Measurements from ENCODE around the gene OGDH. TPM values are rescaled to one million over a fixed set of nuclear protein-coding genes. Genes with fewer than 3 reads are reported as not detected.

OGDH gene
- polyA plus RNA-seq, 3 donors: 41.0 to 74.1 (median 49.9) TPM

DNA sequence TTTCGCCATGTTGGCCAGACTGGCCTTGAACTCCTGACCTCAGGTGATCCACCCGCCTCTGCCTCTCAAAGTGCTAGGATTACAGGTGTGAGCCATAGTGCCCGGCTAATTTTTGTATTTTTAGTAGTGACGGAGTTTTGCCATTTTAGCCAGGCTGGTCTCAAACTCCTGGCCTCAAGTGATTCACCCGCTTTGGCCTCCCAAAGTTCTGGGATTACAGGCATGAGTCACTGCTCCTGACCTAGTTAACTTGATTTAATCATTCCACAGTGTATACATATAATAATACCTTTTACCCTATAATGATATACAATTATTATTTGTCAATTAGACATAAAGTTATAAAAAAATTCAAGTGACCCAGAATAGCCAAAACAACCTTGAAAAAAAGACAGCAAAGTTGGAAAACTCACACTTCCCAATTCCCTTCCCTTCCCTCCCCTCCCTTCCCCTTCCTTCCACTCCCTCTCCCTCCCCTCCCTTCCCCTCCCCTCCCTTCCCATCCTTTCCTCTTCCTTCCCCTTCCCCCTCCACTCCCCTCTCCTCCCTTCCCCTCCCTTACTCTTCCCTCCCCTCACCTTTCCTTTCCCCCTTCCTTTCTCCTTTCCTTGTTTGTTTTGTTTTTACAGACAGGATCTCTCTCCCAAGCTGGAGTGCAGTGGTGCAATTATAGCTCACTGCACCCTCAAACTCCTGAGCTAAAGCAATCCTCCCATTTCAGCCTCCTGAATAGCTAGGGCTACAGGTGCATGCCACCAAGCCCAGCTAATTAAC, 127.5 kb downstream of the OGDH start:
- Histone ChIP-seq H3K27me3 (ENCODE audit: control insufficient read depth in 2 of 2, insufficient read depth in 2 of 2, low read length in 2 of 2) (no peaks in the 10 kb centered on the region), H3K9me3 (replicated peaks in 1 of 2; ENCODE audit: control insufficient read depth in 1 of 2, insufficient read depth in 1 of 2, low read length in 2 of 2) (no peaks in the 10 kb centered on the region), H3K4me3 (replicated peaks in 1 of 3; ENCODE audit: low read depth in 2 of 3, low read length in 3 of 3) (no peak overlapping the region), H3K27ac (ENCODE audit: low read depth in 1 of 2, low read length in 2 of 2) (no peak overlapping the region), H3K4me2 (replicated peaks; ENCODE audit: extremely low read depth, low read length, poor library complexity, severe bottlenecking) (no peak overlapping the region), H3K9ac (ENCODE audit: insufficient read depth, low read length, poor library complexity, severe bottlenecking) (no peak overlapping the region), H3K79me2 (ENCODE audit: insufficient read depth, low read length) (no peaks in the 10 kb centered on the region), H3K36me3 (replicated peaks in 1 of 2; ENCODE audit: control insufficient read depth in 1 of 2, insufficient read depth in 2 of 2, low read length in 2 of 2) (no peaks in the 10 kb centered on the region), H2AFZ (ENCODE audit: insufficient read depth, low read depth, low read length, poor library complexity, severe bottlenecking) (no peak overlapping the region), H3K4me1 (ENCODE audit: control insufficient read depth in 1 of 2, insufficient read depth in 2 of 2, low read length in 2 of 2) (peaks cover 4 to 13% of the 10 kb centered on the region in 2 donors), H4K20me1 (ENCODE audit: insufficient read depth, low read length) (no peaks in the 10 kb centered on the region)
- intact Hi-C loops (cut with micrococcal nuclease): no loop called here
- DNase-seq: peak in 1 of 3 donors; percentile 37
- peaks cover 0 to 1% (median 0%) of the 10 kb centered on the region in 3 donors for H3K27me3 Mint-ChIP-seq (ENCODE audit: low read depth in 3 of 3)
- TF ChIP-seq, protein P1, sequence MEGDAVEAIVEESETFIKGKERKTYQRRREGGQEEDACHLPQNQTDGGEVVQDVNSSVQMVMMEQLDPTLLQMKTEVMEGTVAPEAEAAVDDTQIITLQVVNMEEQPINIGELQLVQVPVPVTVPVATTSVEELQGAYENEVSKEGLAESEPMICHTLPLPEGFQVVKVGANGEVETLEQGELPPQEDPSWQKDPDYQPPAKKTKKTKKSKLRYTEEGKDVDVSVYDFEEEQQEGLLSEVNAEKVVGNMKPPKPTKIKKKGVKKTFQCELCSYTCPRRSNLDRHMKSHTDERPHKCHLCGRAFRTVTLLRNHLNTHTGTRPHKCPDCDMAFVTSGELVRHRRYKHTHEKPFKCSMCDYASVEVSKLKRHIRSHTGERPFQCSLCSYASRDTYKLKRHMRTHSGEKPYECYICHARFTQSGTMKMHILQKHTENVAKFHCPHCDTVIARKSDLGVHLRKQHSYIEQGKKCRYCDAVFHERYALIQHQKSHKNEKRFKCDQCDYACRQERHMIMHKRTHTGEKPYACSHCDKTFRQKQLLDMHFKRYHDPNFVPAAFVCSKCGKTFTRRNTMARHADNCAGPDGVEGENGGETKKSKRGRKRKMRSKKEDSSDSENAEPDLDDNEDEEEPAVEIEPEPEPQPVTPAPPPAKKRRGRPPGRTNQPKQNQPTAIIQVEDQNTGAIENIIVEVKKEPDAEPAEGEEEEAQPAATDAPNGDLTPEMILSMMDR (IDR thresholded peaks at IDR 0.05): no peak
- no peaks in the 10 kb centered on the region for H3K9me3 Mint-ChIP-seq
- H3K4me3 Mint-ChIP-seq: no peak overlapping the region
- H3K4me1 Mint-ChIP-seq: peaks cover 14% of the 10 kb centered on the region
- 92% methylated on average over 2 of the region's 5 CpGs for WGBS (ENCODE audit: insufficient coverage)
- peak overlapping the region in 6 of 7 donors; percentile 21 to 96 (median 86) for H3K27ac Mint-ChIP-seq
- H3K36me3 Mint-ChIP-seq: no peaks in the 10 kb centered on the region

DNA sequence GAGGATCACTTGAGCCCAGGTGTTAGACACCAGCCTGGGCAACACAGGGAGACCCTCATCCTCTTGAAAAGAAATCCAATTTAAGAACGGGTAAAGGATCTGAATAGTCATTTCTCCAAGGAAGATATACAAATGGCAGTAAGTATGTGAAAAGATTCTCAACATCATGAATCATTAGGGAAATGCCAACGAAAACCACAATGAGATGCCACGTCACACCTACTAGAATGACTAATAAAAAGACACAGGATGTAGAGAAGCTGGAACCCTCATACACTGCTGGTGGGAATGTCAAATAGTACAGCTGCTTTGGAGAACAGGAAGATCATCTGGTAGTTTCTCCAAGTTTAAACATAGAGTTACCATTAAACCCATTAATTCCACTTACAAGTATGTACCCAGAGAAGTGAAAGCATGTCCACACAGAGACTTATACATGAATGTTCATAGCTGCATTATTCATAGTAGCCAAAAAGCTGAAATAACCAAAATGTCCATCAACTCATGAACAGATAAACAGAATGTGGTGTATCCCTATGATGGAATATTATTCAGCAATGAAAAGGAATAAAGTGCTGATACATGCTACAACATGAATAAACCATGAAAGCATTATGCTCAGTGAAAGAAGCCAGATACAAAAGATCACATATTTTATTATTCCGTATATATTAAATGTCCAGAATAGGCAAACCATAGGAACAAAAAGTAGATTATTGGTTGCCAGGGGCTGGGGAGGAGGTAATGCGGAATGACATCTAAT, 129.2 kb downstream of the OGDH start:
- H3K4me1 ChIP-seq (ENCODE audit: control insufficient read depth in 1 of 2, insufficient read depth in 2 of 2, low read length in 2 of 2): peaks cover 4 to 13% of the 10 kb centered on the region in 2 donors
- peak; percentile 84 to 95 (median 92) for DNase-seq
- peak overlapping the region; percentile 11 for H3K9ac ChIP-seq (ENCODE audit: insufficient read depth, low read length, poor library complexity, severe bottlenecking)
- no peaks in the 10 kb centered on the region for H3K27me3 ChIP-seq (ENCODE audit: control insufficient read depth in 2 of 2, insufficient read depth in 2 of 2, low read length in 2 of 2)
- Mint-ChIP-seq H3K27ac (peak overlapping the region; percentile 81 to 96 (median 90)), H3K36me3 (no peaks in the 10 kb centered on the region), H3K27me3 (ENCODE audit: low read depth in 3 of 3) (peaks cover 0 to 1% (median 0%) of the 10 kb centered on the region in 3 donors), H3K4me3 (peak overlapping the region in 1 of 2 donors; percentile 24), H3K9me3 (no peaks in the 10 kb centered on the region), H3K4me1 (peaks cover 14% of the 10 kb centered on the region)
- H3K9me3 ChIP-seq (replicated peaks in 1 of 2; ENCODE audit: control insufficient read depth in 1 of 2, insufficient read depth in 1 of 2, low read length in 2 of 2): no peaks in the 10 kb centered on the region
- H3K4me2 ChIP-seq (replicated peaks; ENCODE audit: extremely low read depth, low read length, poor library complexity, severe bottlenecking): peak overlapping the region; percentile 3
- H3K4me3 ChIP-seq (replicated peaks in 1 of 3; ENCODE audit: low read depth in 2 of 3, low read length in 3 of 3): peak overlapping the region in 1 of 3 experiments; percentile 7
- TF ChIP-seq, protein P1 (IDR thresholded peaks at IDR 0.05): no peak
- H3K79me2 ChIP-seq (ENCODE audit: insufficient read depth, low read length): no peaks in the 10 kb centered on the region
- H3K27ac ChIP-seq (ENCODE audit: low read depth in 1 of 2, low read length in 2 of 2): peak overlapping the region; percentile 55 to 82
- H4K20me1 ChIP-seq (ENCODE audit: insufficient read depth, low read length): no peaks in the 10 kb centered on the region
- intact Hi-C loops (cut with micrococcal nuclease): no loop called here
- WGBS (ENCODE audit: insufficient coverage): no CpG with 5 or more reads among the region's 5 CpGs
- no peaks in the 10 kb centered on the region for H3K36me3 ChIP-seq (replicated peaks in 1 of 2; ENCODE audit: control insufficient read depth in 1 of 2, insufficient read depth in 2 of 2, low read length in 2 of 2)
- peak overlapping the region; percentile 49 for H2AFZ ChIP-seq (ENCODE audit: insufficient read depth, low read depth, low read length, poor library complexity, severe bottlenecking)

All from CD14-positive monocyte (primary cell).